ENCODE data around the gene DGKG. TPM values are rescaled to one million over a fixed set of nuclear protein-coding genes. Genes with fewer than 3 reads are reported as not detected.

The DGKG gene
- total RNA-seq, 1 donor from 2014 or later, result 65.7 TPM

- Histone ChIP-seq H3K27me3 (ENCODE audit: low read depth) (no peaks in the 10 kb centered on the region), H3K4me1 (peaks cover 11% of the 10 kb centered on the region), H3K36me3 (peaks cover 4% of the 10 kb centered on the region), H3K4me3 (no peak overlapping the region), H3K9me3 (replicated peaks) (no peaks in the 10 kb centered on the region), H3K27ac (replicated peaks) (no peak overlapping the region)
- DNase-seq, result no peak
- no peak for TF ChIP-seq CTCF (IDR thresholded peaks at IDR 0.05; ENCODE audit: borderline replicate concordance)
- intact Hi-C loops (cut with micrococcal nuclease), result no loop called here
These were observed 50.6 kb downstream of the DGKG start for GRCh38 chr3:186311441-186311840.

- no peak for DNase-seq
- Histone ChIP-seq H3K36me3 (peaks cover 23% of the 10 kb centered on the region), H3K27me3 (ENCODE audit: low read depth) (no peaks in the 10 kb centered on the region), H3K4me1 (peaks cover 5% of the 10 kb centered on the region), H3K9me3 (replicated peaks) (no peaks in the 10 kb centered on the region), H3K27ac (replicated peaks) (no peak overlapping the region), H3K4me3 (no peak overlapping the region)
- intact Hi-C loops (cut with micrococcal nuclease), result no loop called here
- no peak for TF ChIP-seq CTCF (IDR thresholded peaks at IDR 0.05; ENCODE audit: borderline replicate concordance)
These were observed 53.5 kb downstream of the DGKG start for GRCh38 chr3:186308549-186308948.

DNA sequence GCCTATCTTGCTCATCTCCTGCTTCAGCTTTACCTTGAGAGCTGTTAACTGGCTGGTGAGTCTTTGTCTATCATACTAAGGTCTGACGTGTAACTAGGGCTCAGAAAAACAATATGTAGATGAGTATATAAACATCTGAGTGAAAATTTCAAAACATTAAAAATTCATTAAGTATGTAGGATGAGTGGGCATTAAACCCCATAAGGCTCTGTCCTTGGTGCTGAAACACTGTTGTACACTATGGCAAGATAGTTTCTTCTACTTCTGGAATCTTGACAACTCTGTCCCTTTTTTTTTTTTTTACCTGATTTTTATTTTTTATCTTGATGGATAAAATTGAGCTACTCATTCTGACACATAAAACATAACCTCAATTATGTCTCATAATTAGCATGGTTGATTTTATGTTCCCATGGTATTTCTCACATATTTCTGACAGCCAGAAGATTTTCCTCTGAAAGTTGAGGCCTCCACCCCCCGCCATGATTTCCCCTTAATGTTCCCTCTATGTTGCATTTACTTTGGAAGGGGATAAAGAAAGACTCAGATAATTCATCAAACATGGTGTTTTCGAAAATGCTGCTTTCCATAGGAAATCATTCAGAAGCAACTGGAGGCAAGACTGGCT is 54.3 kb downstream of the DGKG start:
- Histone ChIP-seq H3K4me3 (no peak overlapping the region), H3K9me3 (replicated peaks) (no peaks in the 10 kb centered on the region), H3K4me1 (no peaks in the 10 kb centered on the region), H3K36me3 (peaks cover 30% of the 10 kb centered on the region), H3K27ac (replicated peaks) (no peak overlapping the region), H3K27me3 (ENCODE audit: low read depth) (no peaks in the 10 kb centered on the region)
- DNase-seq, result no peak
- intact Hi-C loops (cut with micrococcal nuclease), result no loop called here
- TF ChIP-seq CTCF (IDR thresholded peaks at IDR 0.05; ENCODE audit: borderline replicate concordance), result no peak

GRCh38 chr3:186305286-186305685 is 56.7 kb downstream of the DGKG start:
- no peak for TF ChIP-seq CTCF (IDR thresholded peaks at IDR 0.05; ENCODE audit: borderline replicate concordance)
- no peaks in the 10 kb centered on the region for H3K27me3 ChIP-seq (ENCODE audit: low read depth)
- intact Hi-C loops (cut with micrococcal nuclease), result no loop called here
- no peak for DNase-seq
- H3K4me3 ChIP-seq, result no peak overlapping the region
- no peaks in the 10 kb centered on the region for H3K4me1 ChIP-seq
- H3K9me3 ChIP-seq (replicated peaks), result no peaks in the 10 kb centered on the region
- no peak overlapping the region for H3K27ac ChIP-seq (replicated peaks)
- peaks cover 32% of the 10 kb centered on the region for H3K36me3 ChIP-seq

GRCh38 chr3:186303965-186304364 is 58.1 kb downstream of the DGKG start:
- H3K27me3 ChIP-seq (ENCODE audit: low read depth), result no peaks in the 10 kb centered on the region
- no peak for DNase-seq
- intact Hi-C loops (cut with micrococcal nuclease), result no loop called here
- TF ChIP-seq CTCF (IDR thresholded peaks at IDR 0.05; ENCODE audit: borderline replicate concordance), result no peak
- H3K36me3 ChIP-seq, result peaks cover 32% of the 10 kb centered on the region
- H3K27ac ChIP-seq (replicated peaks), result no peak overlapping the region
- no peaks in the 10 kb centered on the region for H3K4me1 ChIP-seq
- H3K9me3 ChIP-seq (replicated peaks), result no peaks in the 10 kb centered on the region
- H3K4me3 ChIP-seq, result no peak overlapping the region
